Activated T-helper 1 cell treated with anti-CD3 and anti-CD28 coated beads, Interleukin-2, amount 50 U/mL, for 16 hours (primary cell): Measurements from ENCODE around the gene LIN52.

ENCODE experiments used
- DNase-seq, 2 donors: peaks; one replicate each; pipeline ENCODE4 v3.0.0-alpha.2; 2020; ENCODE audit warnings: low read depth in 1 of 2, low spot score in 1 of 2

The LIN52 gene

GRCh38 chr14:74179856-74180255 lies 95.1 kb downstream of the LIN52 start:
- no peak for DNase-seq

DNA sequence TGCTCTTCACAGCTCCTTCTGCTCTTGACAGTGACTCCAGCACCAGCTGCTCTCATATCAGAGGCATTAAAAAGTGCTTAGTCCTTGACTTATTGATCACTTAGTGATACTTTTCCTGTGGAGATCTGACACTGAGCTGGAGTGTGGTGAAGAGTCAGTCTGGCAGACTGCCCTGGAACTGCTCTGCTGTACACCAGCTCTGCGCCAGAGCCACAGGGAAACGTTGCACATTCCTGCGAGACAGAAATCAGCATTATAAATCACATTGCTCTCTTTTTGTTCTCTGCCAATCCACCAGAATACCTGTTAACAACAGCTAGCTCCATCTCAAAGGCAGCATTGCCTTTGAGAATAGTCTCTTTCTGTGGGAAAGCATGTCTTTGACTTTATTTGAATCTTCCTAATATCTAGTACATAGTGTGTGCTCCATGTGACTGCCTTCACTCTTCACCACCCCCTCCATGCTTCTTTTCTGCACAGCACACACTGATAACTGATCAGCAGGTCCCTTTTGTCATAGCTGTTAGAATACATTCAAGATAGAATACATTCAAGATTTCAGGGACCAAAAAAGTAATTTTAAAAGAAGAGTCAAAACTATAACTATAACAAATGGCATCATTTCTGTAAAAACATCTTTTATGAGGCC lies 106.3 kb downstream of the LIN52 start:
- DNase-seq, result no peak

DNA sequence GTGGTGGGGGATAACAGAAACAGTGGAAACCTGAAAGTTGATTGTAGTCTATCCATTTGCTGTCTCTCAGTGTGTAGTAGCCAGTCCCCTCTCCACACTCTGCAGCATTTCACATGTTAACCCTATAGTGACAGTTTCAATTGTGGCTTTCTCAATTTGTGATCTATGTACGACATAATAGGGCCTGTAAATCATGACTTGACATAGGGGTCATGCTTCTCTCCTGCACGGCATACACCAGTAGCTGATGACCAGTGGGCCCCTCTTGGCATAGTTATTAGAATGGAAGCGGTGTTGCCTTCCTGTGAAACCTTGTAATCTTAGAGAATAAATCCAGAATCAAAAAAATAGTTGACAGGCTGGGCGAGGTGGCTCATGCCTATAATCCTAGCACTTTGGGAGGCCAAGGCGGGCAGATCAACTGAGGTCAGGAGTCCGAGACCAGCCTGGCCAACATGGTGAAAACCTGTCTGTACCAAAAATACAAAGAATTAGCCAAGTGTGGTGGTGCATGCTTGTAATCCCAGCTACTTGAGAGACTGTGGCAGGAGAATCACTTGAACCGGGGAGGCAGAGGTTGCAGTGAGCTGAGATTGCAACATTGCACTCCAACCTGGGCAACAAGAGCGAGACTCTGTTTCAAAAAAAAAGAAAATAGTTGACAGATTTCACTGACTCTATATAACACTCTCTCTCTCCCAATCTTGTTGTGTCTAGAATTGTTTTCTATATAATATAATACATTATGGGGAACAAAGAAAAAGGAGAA lies 109.9 kb downstream of the LIN52 start:
- no peak for DNase-seq

- DNase-seq, result no peak
Measured at GRCh38 chr14:74195623-74196022, 110.9 kb downstream of the LIN52 start.

DNA sequence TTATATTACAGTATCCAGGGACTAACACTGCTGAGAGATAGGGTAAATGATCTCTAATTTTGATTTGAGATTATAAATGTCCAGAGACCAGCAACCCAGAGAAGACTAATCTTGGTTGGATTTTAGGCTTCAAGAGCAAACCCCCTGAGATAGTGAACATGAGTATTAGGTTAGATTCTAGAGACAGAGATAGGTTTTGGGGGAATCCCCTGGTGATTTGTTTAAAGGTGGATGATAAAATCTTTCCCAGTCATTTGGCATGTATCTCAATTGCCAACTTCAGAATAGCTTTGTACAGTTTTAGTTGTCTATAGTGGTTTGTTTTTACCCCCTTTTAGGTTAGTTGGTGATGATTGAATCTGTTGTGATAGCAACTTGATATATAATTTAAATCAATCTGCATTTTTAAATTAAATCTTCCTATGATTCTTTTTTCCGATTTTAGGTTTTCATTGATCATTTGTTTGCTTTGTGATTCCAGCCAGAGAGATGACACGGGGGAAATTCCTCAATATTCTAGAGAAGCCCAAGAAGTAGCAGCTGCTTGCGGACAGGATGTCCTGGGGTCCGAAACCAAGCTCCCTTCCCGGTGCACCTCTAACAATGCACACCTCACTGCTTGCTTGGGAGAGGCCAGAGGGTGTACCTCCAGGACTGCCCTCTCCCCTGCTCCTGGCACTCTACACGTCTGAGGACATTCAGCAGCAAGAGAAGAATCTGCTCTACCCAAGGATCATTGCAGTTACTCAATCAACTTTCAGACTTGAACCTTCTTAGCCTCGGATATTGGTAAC lies 113.9 kb downstream of the LIN52 start:
- DNase-seq, result no peak

- no peak for DNase-seq
Measured at GRCh38 chr14:74202113-74202512, 117.4 kb downstream of the LIN52 start.

DNA sequence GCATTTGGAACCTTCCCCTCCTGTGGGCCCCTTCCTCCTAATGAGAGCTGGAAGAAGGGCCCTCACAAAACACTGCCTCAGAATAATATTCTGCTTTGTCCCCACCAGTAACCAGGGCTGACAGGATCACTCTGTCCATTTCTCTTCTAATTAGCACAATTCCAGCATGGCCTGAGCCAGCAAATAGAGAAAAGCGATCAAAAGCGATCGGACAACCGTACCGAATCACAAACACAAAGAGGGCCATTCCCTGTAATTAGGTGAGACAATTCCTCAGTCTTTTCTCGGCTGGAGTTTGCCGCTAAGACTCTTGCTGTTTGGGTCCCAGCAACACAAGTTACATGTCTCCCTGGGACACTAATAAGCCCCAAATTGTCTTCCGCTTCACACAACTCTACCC lies 118.9 kb downstream of the LIN52 start:
- DNase-seq, result no peak

GRCh38 chr14:74204491-74204890 lies 119.7 kb downstream of the LIN52 start:
- no peak for DNase-seq

- DNase-seq, result no peak
Measured at GRCh38 chr14:74205882-74206281, 121.1 kb downstream of the LIN52 start.

GRCh38 chr14:74207943-74208342 lies 123.2 kb downstream of the LIN52 start:
- DNase-seq, result no peak

- DNase-seq, result no peak
Measured at GRCh38 chr14:74208642-74209041, 123.9 kb downstream of the LIN52 start.

DNA sequence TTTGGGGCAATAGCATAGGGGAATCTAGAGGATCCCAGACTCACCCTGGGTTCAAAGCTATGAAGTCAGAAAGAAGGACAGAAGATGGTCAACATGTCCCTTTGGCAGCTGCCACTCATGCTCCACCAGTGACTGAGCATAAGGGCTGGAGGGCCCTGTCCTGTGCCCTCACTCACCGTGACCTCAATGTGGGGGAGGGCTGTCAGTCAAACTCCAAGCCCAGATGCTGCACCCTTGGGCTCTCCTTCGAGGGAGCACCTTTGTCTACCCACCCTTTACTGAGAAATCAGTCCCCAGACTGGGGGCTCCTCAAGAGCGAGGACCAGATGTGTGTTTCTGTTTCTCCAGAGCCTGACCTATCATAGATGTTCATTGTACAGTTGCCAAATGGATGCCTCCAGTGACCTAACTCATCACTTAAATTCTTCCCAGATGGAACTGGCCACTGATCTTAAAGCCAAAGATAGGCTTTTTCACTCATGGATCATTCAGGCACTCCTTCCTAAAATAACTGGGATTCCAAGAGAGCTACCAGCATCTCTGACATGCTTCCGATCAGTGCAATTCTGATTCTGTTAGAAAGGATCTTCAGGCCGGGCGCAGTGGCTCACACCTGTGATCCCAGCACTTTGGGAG lies 127.3 kb downstream of the LIN52 start:
- no peak for DNase-seq

DNA sequence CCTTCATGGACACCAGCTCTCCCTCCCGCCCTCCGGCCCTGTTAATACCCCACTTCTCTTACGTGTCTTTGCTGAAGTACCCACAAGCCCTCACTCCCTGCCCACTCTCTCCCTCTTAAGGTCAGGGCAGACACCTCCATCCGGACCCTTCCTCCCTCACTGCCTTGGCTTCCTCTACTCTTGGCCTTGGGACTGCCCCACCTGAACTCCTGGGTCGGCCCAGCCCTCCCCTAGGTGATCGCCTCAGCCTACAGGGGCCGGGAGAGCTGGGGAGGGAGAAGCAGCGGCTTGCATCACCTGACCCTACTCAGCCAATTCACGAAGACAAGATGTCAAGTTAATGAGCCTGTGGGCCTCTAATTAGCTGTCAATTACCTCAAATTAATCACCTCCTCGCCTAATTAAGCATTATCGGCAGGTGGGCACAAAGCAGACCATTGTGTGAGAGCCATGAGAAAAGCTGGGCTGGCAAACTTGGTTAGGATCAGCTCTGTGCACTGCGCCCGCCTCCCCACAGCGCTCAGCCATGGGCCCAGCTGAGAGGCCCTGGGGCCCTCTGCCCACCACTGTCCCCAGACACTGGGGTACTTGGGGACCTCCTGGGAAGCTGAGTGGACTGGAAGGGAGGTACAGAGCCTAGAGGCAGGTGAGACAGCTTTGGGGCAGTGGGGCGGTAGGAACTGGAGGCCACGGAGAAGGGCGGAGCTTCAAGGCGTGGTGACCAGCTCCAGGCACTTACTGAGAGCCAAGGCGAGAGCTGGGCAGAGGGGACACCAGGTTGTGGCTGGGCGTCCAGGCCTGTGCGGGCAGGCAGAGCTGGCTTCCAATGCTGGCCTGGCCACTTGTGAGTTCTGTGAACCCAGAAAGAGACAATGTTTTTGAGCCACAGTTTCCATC lies 129.4 kb downstream of the LIN52 start:
- no peak for DNase-seq

DNA sequence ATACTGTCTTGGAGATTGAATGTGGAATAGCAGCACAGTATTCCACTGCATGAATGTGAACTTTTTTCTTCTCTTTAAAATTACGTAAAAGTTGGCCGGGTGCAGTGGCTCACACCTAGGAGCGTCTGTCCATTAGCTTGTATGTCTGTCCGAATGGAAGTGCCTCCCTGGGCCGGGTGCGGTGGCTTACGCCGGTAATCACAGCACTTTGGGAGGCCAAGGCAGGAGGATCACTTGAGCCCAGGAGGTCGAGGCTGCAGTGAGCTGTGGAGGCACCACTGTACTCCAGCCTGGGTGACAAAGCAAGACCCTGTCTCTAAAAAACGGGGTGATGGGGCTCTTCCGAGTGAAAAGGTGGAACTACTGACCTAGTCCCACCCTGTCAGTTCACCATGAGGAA lies 131.9 kb downstream of the LIN52 start:
- DNase-seq, result no peak

- DNase-seq, result peak; percentile 57 to 60
Measured at GRCh38 chr14:74217672-74218448, 133.1 kb downstream of the LIN52 start.

- no peak for DNase-seq
Measured at GRCh38 chr14:74218462-74218861, 133.7 kb downstream of the LIN52 start.

DNA sequence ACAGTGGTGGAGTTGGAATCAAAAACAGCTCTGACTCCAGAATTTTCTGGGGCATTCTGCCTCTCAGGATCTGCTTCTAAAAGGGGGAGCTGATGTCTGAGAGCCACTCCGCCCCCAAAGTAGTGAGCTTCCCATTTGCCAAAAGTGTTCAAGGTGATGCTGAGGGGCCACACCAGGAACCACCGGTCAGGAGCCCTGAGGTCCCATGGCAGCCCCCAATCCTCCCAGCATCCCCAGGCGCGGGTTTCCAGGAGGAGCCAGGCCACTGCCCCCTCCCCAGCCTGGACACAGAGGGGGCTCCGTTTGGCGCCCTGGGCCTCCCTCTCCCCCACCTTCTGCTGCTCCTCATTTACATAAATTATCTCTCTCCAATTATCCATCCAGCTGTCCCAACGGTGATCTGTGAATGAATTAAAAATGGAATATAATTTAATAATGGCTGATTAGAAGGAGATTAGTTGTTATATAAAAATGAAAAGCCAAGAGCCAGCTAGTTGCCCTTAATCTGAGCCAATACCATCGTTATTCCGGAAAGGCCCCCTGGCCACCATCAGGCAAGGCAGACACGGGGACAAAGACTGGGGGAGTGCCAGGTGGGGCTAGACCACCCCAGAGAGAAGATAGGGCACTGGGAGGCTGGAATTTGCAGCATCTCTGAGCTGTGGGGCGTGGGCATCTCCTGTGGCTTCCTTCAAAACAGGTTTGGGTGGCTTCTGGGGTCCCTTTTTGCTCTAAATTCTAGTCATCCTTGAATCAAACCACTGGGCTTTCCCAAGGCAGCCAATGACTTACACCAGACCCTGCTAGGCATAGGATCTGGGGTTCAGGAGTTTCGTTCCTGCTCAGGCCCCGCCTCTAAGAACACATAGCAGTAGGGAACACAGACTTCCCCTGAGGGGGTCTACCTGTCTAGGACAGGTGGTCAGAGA lies 134.8 kb downstream of the LIN52 start:
- no peak for DNase-seq

DNA sequence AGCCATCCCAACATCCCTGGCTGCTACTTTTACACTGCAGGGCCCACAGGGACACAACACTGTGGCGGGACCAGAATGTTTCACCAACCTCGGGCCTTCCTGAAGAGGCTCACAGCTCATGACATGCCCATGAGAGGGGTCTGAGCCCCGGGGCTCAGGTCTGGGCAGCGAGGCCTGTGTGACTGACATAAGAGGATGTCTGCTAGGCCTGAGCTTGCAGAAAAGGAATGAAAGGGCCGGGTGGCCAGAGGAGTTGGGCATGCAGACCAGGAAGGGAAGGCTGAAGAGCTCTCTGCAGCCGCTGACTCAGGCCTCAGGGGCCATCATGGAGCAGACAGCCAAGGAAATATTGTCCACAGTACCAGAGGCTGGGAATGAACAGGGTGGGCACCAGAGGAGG lies 136.2 kb downstream of the LIN52 start:
- no peak for DNase-seq

GRCh38 chr14:74221741-74222140 lies 137.0 kb downstream of the LIN52 start:
- no peak for DNase-seq
